Ishikawa (cell line): ENCODE measurements around the gene WFDC8.

Source experiments
- CEBPB ChIP-seq: IDR thresholded peaks from 2 replicates; pipeline ENCODE4 v1.6.1; 2012
- CREB1 ChIP-seq: IDR thresholded peaks from 2 replicates; pipeline ENCODE4 v1.6.1; 2012; ENCODE audit warnings: low read depth
- EGR1 ChIP-seq: IDR thresholded peaks from 2 replicates; pipeline ENCODE4 v1.6.1; 2012
- EP300 ChIP-seq: IDR thresholded peaks from 2 replicates; pipeline ENCODE4 v1.6.1; 2012; ENCODE audit warnings: borderline replicate concordance
- FOXM1 ChIP-seq: IDR thresholded peaks from 2 replicates; pipeline ENCODE4 v1.6.1; 2012; ENCODE audit warnings: low read depth, borderline replicate concordance
- MAX ChIP-seq: IDR thresholded peaks from 2 replicates; pipeline ENCODE4 v1.6.1; 2012
- NFIC ChIP-seq: IDR thresholded peaks from 2 replicates; pipeline ENCODE4 v1.6.1; 2012
- RAD21 ChIP-seq: IDR thresholded peaks from 2 replicates; pipeline ENCODE4 v1.6.1; 2012; ENCODE audit warnings: low read depth
- REST ChIP-seq: IDR thresholded peaks from 2 replicates; pipeline ENCODE4 v1.6.1; 2012; ENCODE audit warnings: low read depth, mild to moderate bottlenecking
- TAF1 ChIP-seq: IDR thresholded peaks from 2 replicates; pipeline ENCODE4 v1.6.1; 2012; ENCODE audit warnings: low read depth, mild to moderate bottlenecking
- TCF12 ChIP-seq: IDR thresholded peaks from 2 replicates; pipeline ENCODE4 v1.6.1; 2012; ENCODE audit warnings: low read depth
- TEAD4 ChIP-seq: IDR thresholded peaks from 2 replicates; pipeline ENCODE4 v1.6.1; 2012
- USF1 ChIP-seq: IDR thresholded peaks from 2 replicates; pipeline ENCODE4 v1.6.1; 2012
- YY1 ChIP-seq: IDR thresholded peaks from 2 replicates; pipeline ENCODE4 v1.6.1; 2012; ENCODE audit warnings: low read depth
- ZBTB7A ChIP-seq: IDR thresholded peaks from 2 replicates; pipeline ENCODE4 v1.6.1; 2012; ENCODE audit warnings: low read depth

The WFDC8 gene

GRCh38 chr20:45548410-45548809 lies 30.7 kb downstream of the WFDC8 start:
- no peak for TF ChIP-seq REST
- no peak for TF ChIP-seq NFIC
- no peak for TF ChIP-seq TEAD4
- TF ChIP-seq RAD21 = no peak
- no peak for TF ChIP-seq YY1
- TF ChIP-seq EP300 = no peak
- no peak for TF ChIP-seq EGR1
- no peak for TF ChIP-seq MAX
- no peak for TF ChIP-seq USF1
- no peak for TF ChIP-seq ZBTB7A
- TF ChIP-seq TAF1 = no peak
- no peak for TF ChIP-seq FOXM1
- no peak for TF ChIP-seq CREB1
- no peak for TF ChIP-seq CEBPB
- TF ChIP-seq TCF12 = no peak

GRCh38 chr20:45547206-45547770 lies 31.8 kb downstream of the WFDC8 start, which contains the start of gene EPPIN:
Gene EPPIN (minus strand): TSS chr20:45547401. CDS start chr20:45547357, 44 bp downstream.
- TF ChIP-seq NFIC = no peak
- TF ChIP-seq EP300 = no peak
- no peak for TF ChIP-seq REST
- no peak for TF ChIP-seq TAF1
- no peak for TF ChIP-seq EGR1
- TF ChIP-seq FOXM1 = no peak

- TF ChIP-seq RAD21 (peak; percentile 71), FOXM1 (no peak)
Observed at GRCh38 chr20:45545754-45546453, 33.2 kb downstream of the WFDC8 start.

GRCh38 chr20:45545351-45545750 lies 33.7 kb downstream of the WFDC8 start:
- TF ChIP-seq RAD21 = no peak
- no peak for TF ChIP-seq EGR1
- TF ChIP-seq REST = no peak
- TF ChIP-seq CEBPB = no peak
- no peak for TF ChIP-seq YY1
- TF ChIP-seq MAX = no peak
- TF ChIP-seq USF1 = no peak
- TF ChIP-seq FOXM1 = no peak
- TF ChIP-seq NFIC = no peak
- no peak for TF ChIP-seq ZBTB7A
- TF ChIP-seq TAF1 = no peak
- no peak for TF ChIP-seq EP300
- no peak for TF ChIP-seq CREB1

- TF ChIP-seq TEAD4 (no peak), CREB1 (no peak), NFIC (no peak), USF1 (no peak), MAX (no peak), ZBTB7A (no peak), EP300 (no peak), TCF12 (no peak), TAF1 (no peak), REST (no peak), CEBPB (no peak), RAD21 (no peak), YY1 (no peak), EGR1 (no peak), FOXM1 (no peak)
Observed at GRCh38 chr20:45539382-45539781, 39.7 kb downstream of the WFDC8 start, which contains the start of gene WFDC6. Gene WFDC6 (minus strand): TSS chr20:45539482. CDS start chr20:45539407, 75 bp downstream.
